NT2/D1 (cell line): ENCODE data around the gene CATSPERB.
A peak's percentile ranks its signal among the peaks of the same experiment; 100 is the strongest.
"Not testable (repeated sequence)": the region's sequence is repeated elsewhere in the genome, so short reads cannot be mapped to it uniquely, and the experiment has no call there.

Source experiments
- DNase-seq: peaks from one replicate; pipeline ENCODE4 v3.0.0-alpha.2; 2011; ENCODE audit warnings: low read depth, low spot score
- H3K27me3 ChIP-seq: 2 replicates; pipeline ENCODE4 v1.6.0; 2011; ENCODE audit warnings: mild to moderate bottlenecking; ENCODE audit not compliant: insufficient read length, insufficient read depth
- H3K36me3 ChIP-seq: 2 replicates; pipeline ENCODE4 v1.6.1; 2011; ENCODE audit warnings: mild to moderate bottlenecking, low read length, mixed read lengths; ENCODE audit not compliant: insufficient read depth, insufficient read length
- H3K4me1 ChIP-seq: 2 replicates; pipeline ENCODE4 v1.5.1; 2011; ENCODE audit not compliant: insufficient read depth, insufficient read length
- H3K4me3 ChIP-seq: 2 replicates; pipeline ENCODE4 v1.5.1; 2011; ENCODE audit warnings: low read depth; ENCODE audit not compliant: insufficient read length
- H3K9ac ChIP-seq: 2 replicates; pipeline ENCODE4 v1.6.0; 2011; ENCODE audit warnings: low read depth; ENCODE audit not compliant: insufficient read length
- H3K9me3 ChIP-seq: 2 replicates; pipeline ENCODE4 v1.5.1; 2011; ENCODE audit warnings: mild to moderate bottlenecking, low read length; ENCODE audit not compliant: insufficient read depth
- SUZ12 ChIP-seq: IDR thresholded peaks from 2 replicates; pipeline ENCODE4 v1.6.1; 2011; ENCODE audit not compliant: insufficient read length, insufficient read depth; ENCODE audit errors: extremely low read depth
- YY1 ChIP-seq: IDR thresholded peaks from 2 replicates; pipeline ENCODE4 v1.6.1; 2011; ENCODE audit not compliant: insufficient read length, insufficient read depth
- ZNF274 ChIP-seq: IDR thresholded peaks from 2 replicates; pipeline ENCODE4 v1.6.1; 2011; ENCODE audit warnings: mild to moderate bottlenecking, low read depth, low read length

Gene CATSPERB

DNA sequence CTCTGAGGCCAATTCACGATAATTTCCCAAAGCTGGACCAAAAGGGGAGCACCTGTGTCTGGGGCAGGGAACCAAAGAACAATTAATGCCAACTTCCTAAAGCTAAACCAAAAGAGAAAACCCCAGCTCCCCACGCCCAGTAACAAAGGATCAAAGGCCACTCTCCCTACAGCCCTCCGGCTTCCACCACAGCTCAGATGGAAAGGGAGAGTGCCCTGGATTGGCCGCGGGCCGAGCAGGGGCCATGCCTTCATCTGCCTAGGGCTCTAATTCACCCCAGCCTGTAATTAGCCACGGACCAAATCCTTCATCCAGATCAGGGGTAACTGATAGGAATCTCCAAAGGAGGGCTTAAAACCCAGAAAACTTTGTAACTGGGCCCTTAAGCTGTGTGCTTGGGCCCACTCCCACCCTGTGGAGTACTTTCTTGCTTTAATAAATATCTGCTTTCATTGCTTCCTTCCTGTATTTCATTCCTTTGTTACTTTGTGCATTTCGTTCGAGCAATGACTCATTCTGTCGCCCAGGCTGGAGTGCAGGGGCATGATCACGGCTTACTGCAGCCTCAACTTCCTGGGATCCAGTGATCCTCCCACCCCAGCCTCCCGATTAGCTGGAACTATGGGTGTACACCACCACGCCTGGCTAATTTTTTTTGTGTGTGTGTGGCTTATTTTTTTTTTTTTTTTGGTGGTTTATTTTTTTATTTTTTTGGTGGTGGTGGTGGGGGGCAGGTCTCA lies 156.2 kb downstream of the CATSPERB start:
- H3K27me3 ChIP-seq = peaks cover 40% of the 10 kb centered on the region
- DNase-seq = no peak

DNA sequence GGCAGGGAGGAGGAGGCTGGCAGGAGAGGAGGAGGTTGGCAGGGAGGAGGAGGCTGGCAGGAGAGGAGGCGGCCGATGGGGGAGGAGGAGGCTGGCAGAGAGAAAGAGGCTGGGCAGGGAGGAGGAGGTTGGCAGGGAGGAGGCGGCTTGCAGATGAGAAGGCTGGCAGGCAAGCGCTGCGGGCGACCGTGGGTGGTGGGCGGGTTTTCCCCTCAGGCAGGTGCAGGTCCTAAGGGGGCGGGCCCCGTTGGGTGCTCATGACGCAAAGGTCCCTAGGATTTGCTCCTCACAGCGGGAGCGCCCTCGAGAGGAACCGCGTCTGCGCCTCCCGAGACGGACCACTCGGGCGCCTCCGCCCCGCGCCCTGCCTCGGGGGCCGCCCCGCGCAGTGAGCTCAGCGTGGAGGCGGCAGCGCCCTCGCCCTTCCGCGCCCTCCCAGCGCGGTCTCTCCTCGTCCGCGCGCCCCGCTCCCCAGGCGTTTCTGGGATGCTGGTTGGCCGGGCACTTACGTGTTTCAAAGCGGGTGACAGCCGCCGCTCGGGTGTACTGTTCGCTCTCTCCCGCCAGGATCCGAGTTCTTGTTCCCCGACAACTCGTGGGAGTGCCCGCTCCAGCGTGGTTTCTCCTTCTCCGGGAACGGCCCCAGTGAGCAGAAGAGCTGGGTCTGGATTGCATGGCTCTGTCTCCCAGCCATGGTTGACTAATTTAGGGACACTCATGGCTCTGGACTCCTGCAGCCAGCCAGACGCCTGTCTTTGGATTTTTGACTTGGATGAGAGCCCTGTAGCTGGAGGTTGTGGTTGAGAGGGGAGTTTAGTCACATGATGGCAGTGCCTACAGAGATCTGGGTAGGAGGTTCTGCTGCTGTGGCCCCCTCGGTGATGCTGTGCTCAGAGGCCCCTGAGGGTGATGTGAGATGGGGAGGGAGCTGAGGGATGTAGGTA lies 157.7 kb downstream of the CATSPERB start:
- peaks cover 40% of the 10 kb centered on the region for H3K27me3 ChIP-seq
- no peak for DNase-seq
- peak overlapping the region; percentile 44 for H3K9ac ChIP-seq
- no peaks in the 10 kb centered on the region for H3K36me3 ChIP-seq
- H3K4me1 ChIP-seq = no peaks in the 10 kb centered on the region
- H3K9me3 ChIP-seq = peaks cover 18% of the 10 kb centered on the region; the same call in 1 of the 2 replicates
- peak overlapping the region; percentile 50 for H3K4me3 ChIP-seq
- TF ChIP-seq ZNF274 = no peak
- TF ChIP-seq SUZ12 = no peak
- no peak for TF ChIP-seq YY1

More for the DNA sequence above, 156.2 kb downstream of the CATSPERB start:
- Histone ChIP-seq H3K4me1 (no peaks in the 10 kb centered on the region), H3K36me3 (no peaks in the 10 kb centered on the region), H3K9me3 (peaks cover 18% of the 10 kb centered on the region; the same call in 1 of the 2 replicates), H3K4me3 (no peak overlapping the region), H3K9ac (no peak overlapping the region)
- TF ChIP-seq ZNF274 (no peak), YY1 (no peak), SUZ12 (no peak)

DNA sequence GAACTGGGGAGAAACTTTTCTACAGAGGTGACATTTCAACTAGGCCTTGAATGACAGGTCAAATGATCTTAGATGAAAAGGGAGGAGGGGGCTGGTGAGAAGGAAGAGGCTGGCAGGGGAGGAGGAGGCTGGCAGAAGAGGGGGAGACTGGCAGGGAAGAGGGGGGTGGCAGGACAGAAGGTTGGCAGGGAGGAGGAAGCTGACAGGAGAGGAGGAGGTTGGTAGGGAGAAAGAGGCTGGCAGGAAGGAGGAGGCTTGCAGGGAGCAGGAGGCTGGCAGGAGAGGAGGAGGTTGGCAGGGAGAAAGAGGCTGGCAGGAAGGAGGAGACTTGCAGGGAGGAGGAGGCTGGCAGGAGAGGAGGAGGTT lies 158.4 kb downstream of the CATSPERB start:
- Histone ChIP-seq H3K9ac (no peak overlapping the region), H3K4me3 (peak overlapping the region; percentile 50), H3K36me3 (no peaks in the 10 kb centered on the region), H3K9me3 (peaks cover 21% of the 10 kb centered on the region; the same call in 1 of the 2 replicates), H3K4me1 (no peaks in the 10 kb centered on the region), H3K27me3 (peaks cover 46% of the 10 kb centered on the region)
- no peak for DNase-seq
- no peak for TF ChIP-seq ZNF274
- no peak for TF ChIP-seq SUZ12
- TF ChIP-seq YY1 = no peak

DNA sequence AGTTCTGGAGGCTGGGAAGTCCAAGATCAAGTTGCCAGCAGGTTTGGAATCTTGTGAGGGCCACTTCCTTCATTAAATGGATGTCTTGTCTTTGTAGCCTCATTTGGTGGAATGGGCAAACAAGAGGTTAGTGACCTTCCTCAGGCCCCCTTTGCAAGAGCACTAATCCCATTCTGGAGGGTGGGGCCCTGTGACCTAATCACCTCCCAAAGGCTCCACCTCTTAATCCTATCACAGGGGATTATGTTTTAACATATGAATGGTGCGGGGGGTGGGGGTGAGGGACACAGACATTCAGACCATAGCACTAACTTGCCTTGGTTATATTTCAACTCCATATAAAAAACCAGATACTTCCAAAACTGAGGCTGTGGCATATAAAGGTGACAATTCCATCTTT lies 161.9 kb downstream of the CATSPERB start:
- Histone ChIP-seq H3K36me3 (no peaks in the 10 kb centered on the region), H3K4me1 (no peaks in the 10 kb centered on the region), H3K27me3 (peaks cover 40% of the 10 kb centered on the region), H3K9ac (no peak overlapping the region), H3K4me3 (no peak overlapping the region), H3K9me3 (peaks cover 3% of the 10 kb centered on the region; the same call in 1 of the 2 replicates)
- TF ChIP-seq SUZ12 (no peak), ZNF274 (no peak), YY1 (no peak)
- DNase-seq = peak; percentile 63

DNA sequence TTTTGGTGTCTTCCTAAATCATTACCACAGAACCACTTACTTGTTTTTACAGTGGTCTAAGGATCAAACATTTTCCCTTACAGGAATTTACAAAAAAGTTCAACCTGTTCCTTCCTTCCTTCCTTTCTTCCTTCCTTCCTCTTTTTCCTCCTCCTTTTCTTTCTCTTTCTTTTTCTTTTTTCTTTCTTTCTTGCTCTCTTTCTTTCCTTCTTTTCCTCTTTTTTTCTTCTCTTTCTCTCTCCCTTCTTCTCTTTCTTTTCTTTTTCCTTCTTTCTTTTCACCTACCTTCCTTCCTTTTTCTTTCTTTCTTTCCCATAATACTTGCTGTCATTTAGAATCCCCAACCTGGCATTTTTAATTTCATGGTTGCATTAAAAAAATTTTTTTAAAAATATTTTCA lies 162.6 kb downstream of the CATSPERB start:
- peaks cover 32% of the 10 kb centered on the region for H3K27me3 ChIP-seq
- peaks cover 3% of the 10 kb centered on the region; the same call in 1 of the 2 replicates for H3K9me3 ChIP-seq
- TF ChIP-seq SUZ12 (no peak), ZNF274 (no peak), YY1 (no peak)
- H3K4me1 ChIP-seq = no peaks in the 10 kb centered on the region
- no peak overlapping the region for H3K4me3 ChIP-seq
- no peak overlapping the region for H3K9ac ChIP-seq
- DNase-seq = no peak
- no peaks in the 10 kb centered on the region for H3K36me3 ChIP-seq

DNA sequence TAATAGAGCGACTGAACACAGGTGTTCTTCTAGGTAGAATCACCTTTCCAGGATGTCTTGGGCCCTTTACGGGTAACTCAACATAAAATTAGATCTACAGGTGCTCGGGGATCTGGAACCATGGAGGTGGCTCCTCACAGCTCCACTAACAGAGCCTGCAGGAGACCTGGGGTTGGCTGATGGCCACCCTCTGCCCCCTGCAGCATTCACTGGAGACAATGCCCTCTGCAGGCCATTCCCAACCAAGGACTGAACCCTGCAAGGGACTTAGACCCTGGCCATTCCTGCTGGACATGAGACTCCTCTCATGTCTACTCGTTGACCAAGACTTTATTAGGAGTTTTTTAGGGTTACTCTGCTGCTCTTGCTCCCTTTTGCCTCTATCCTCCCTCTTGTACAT lies 163.3 kb downstream of the CATSPERB start:
- H3K4me1 ChIP-seq = no peaks in the 10 kb centered on the region
- no peak overlapping the region for H3K9ac ChIP-seq
- DNase-seq = no peak
- no peaks in the 10 kb centered on the region for H3K36me3 ChIP-seq
- peaks cover 3% of the 10 kb centered on the region; the same call in 1 of the 2 replicates for H3K9me3 ChIP-seq
- H3K27me3 ChIP-seq = peaks cover 26% of the 10 kb centered on the region
- TF ChIP-seq ZNF274 = no peak
- no peak for TF ChIP-seq YY1
- TF ChIP-seq SUZ12 = no peak
- H3K4me3 ChIP-seq = no peak overlapping the region

DNA sequence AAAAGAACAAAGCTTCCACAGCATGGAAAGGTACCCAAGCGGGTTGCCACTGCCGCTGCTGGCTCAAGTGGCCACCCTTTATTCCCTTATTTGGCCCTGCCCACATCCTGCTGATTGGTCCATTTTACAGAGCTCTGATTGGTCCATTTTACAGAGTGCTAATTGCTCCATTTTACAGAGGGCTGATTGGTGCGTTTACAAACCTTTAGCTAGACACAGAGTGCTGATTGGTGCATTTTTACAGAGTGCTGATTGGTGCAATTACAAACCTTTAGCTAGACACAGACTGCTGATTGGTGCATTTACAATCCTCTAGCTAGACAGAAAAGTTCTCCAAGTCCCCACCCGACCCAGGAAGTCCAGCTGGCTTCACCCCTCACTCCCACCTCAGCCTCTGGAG lies 164.1 kb downstream of the CATSPERB start:
- not testable (repeated sequence) for H3K9ac ChIP-seq, H3K4me1 ChIP-seq, H3K4me3 ChIP-seq, H3K36me3 ChIP-seq, DNase-seq, H3K9me3 ChIP-seq
- peaks cover 18% of the 10 kb centered on the region for H3K27me3 ChIP-seq
